HEK293 (cell line): ENCODE data around the gene TRPM2.

Source experiments
- CTCF ChIP-seq: fragments of 450-650 bp; formaldehyde crosslinking; IDR thresholded peaks from 2 replicates; pipeline ENCODE4 v1.5.1; 2016; ENCODE audit warnings: missing biosample characterization, missing genetic modification characterization
- REPIN1 ChIP-seq: fragments of 450-650 bp; formaldehyde crosslinking; IDR thresholded peaks from 2 replicates; pipeline ENCODE4 v1.5.1; 2017; ENCODE audit warnings: missing biosample characterization, missing genetic modification characterization, low read depth
- REST ChIP-seq: fragments of 450-650 bp; formaldehyde crosslinking; IDR thresholded peaks from 2 replicates; pipeline ENCODE4 v1.5.1; 2016; ENCODE audit warnings: missing biosample characterization, missing genetic modification characterization
- ZBTB7A ChIP-seq: fragments of 450-650 bp; formaldehyde crosslinking; IDR thresholded peaks from 2 replicates; pipeline ENCODE4 v1.5.1; 2016; ENCODE audit warnings: low read depth, missing biosample characterization, missing genetic modification characterization
- ZEB2 ChIP-seq: fragments of 450-650 bp; formaldehyde crosslinking; IDR thresholded peaks from 2 replicates; pipeline ENCODE4 v1.5.1; 2016; ENCODE audit warnings: missing biosample characterization, missing genetic modification characterization
- ZNF280C ChIP-seq: fragments of 450-650 bp; formaldehyde crosslinking; IDR thresholded peaks from 2 replicates; pipeline ENCODE4 v1.5.1; 2016; ENCODE audit warnings: missing biosample characterization, missing genetic modification characterization
- ZNF530 ChIP-seq: fragments of 450-650 bp; formaldehyde crosslinking; IDR thresholded peaks from 2 replicates; pipeline ENCODE4 v1.5.1; 2016; ENCODE audit warnings: low read depth, missing biosample characterization, missing genetic modification characterization
- ZNF610 ChIP-seq: fragments of 450-650 bp; formaldehyde crosslinking; IDR thresholded peaks from 2 replicates; pipeline ENCODE4 v1.5.1; 2016; ENCODE audit warnings: missing biosample characterization, missing genetic modification characterization, borderline replicate concordance
- ZNF707 ChIP-seq: fragments of 450-650 bp; formaldehyde crosslinking; IDR thresholded peaks from 2 replicates; pipeline ENCODE4 v1.5.1; 2016; ENCODE audit warnings: missing biosample characterization, missing genetic modification characterization
- ZNF791 ChIP-seq: fragments of 450-650 bp; formaldehyde crosslinking; IDR thresholded peaks from 2 replicates; pipeline ENCODE4 v1.5.1; 2016; ENCODE audit warnings: missing biosample characterization, missing genetic modification characterization

- TF ChIP-seq ZNF530 (tag by site-specific recombination) (no peak), ZBTB7A (tag by site-specific recombination) (no peak), ZNF610 (no peak), REST (tag by site-specific recombination) (no peak), CTCF (no peak), ZEB2 (tag by site-specific recombination) (no peak), ZNF280C (tag by site-specific recombination) (no peak), ZNF791 (tag by site-specific recombination) (no peak), ZNF707 (tag by site-specific recombination) (no peak), REPIN1 (tag by site-specific recombination) (no peak)
Observed at GRCh38 chr21:44425307-44425894, 72.0 kb downstream of the TRPM2 start.
